ENCODE data around the gene PKD1L1.

GRCh38 chr7:47833211-47833610 is 115.1 kb downstream of the PKD1L1 start:
- TF ChIP-seq ESRRA (IDR thresholded peaks at IDR 0.05; ENCODE audit: borderline replicate concordance, low read length) (no peak), CTCF (IDR thresholded peaks at IDR 0.05) (no peak), NR3C1 (IDR thresholded peaks at IDR 0.05) (no peak), SMC3 (IDR thresholded peaks at IDR 0.05) (no peak), ELK1 (IDR thresholded peaks at IDR 0.05; ENCODE audit: low read depth, low read length) (no peak)
